ENCODE data around the gene IGSF9. TPM values are rescaled to one million over a fixed set of nuclear protein-coding genes. Genes with fewer than 3 reads are reported as not detected.

Gene IGSF9
- total RNA-seq, result under 1 TPM in 2 of 4 donors, not detected in 2; 0.17 to 0.23 TPM

DNA sequence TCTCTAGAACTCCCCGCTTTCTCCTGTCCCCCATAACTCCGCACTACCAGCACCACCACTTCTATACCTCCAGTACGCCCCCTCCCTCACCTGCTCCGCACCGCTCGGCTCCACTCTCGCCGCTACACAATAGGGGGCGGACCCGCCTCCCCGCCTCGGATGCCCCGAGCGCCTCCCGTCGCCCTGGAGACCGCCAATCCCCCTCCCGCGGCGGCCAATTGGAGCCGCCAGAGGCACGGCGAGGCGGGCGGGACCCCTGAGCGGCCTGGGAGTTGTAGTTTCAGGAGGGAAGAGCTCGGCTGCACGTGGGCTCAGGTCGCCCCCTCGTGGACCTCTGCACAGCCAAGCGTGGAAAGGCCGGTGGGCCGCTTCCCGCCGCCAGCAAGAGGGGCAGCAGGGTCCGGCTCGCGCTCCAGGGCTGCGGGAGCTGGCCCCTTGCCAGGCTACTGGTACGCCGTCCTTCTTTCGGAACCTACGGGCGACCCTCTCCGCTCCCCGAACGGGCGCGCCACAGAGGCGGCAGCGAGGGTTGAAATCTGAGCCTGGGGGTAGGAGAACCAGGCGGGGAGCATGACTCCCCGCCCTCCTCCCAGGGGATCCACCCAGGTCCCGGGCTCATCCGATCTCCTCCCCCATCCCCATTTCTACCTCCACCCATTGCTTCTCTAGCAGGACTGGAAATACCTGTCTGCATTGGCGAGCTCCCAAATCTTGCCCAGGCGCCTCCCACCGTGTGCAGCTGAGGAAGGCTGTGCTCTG is at the start of gene IGSF9:
TSS of gene IGSF9 (minus strand) at position 131 of the 759 bp plus-strand sequence. CDS start 2,159 bp downstream, outside the sequence.
- Histone ChIP-seq H3K27me3 (peaks cover 0 to 40% (median 0%) of the 10 kb centered on the region in 4 donors), H3K27ac (replicated peaks in 1 of 4) (no peak within 1 kb of the TSS), H3K36me3 (no peaks in the 10 kb centered on the region), H3K4me1 (peaks cover 15 to 22% (median 15%) of the 10 kb centered on the region in 4 donors), H3K9me3 (no peaks in the 10 kb centered on the region), H3K4me3 (peak within 1 kb of the TSS; percentile 48 to 58 (median 54))
- intact Hi-C loops (cut with DNase I), result no loop called here
- DNase-seq (ENCODE audit: extremely low spot score), result no peak
- under 1% methylated on average over 23 of the region's 58 CpGs for WGBS
- peak in 1 of 2 donors; percentile 37 for TF ChIP-seq POLR2AphosphoS5 (IDR thresholded peaks at IDR 0.05)
- no peak for TF ChIP-seq EP300 (IDR thresholded peaks at IDR 0.05)
- TF ChIP-seq, protein P1, sequence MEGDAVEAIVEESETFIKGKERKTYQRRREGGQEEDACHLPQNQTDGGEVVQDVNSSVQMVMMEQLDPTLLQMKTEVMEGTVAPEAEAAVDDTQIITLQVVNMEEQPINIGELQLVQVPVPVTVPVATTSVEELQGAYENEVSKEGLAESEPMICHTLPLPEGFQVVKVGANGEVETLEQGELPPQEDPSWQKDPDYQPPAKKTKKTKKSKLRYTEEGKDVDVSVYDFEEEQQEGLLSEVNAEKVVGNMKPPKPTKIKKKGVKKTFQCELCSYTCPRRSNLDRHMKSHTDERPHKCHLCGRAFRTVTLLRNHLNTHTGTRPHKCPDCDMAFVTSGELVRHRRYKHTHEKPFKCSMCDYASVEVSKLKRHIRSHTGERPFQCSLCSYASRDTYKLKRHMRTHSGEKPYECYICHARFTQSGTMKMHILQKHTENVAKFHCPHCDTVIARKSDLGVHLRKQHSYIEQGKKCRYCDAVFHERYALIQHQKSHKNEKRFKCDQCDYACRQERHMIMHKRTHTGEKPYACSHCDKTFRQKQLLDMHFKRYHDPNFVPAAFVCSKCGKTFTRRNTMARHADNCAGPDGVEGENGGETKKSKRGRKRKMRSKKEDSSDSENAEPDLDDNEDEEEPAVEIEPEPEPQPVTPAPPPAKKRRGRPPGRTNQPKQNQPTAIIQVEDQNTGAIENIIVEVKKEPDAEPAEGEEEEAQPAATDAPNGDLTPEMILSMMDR (IDR thresholded peaks at IDR 0.05), result peak; percentile 51 to 62 (median 55)

DNA sequence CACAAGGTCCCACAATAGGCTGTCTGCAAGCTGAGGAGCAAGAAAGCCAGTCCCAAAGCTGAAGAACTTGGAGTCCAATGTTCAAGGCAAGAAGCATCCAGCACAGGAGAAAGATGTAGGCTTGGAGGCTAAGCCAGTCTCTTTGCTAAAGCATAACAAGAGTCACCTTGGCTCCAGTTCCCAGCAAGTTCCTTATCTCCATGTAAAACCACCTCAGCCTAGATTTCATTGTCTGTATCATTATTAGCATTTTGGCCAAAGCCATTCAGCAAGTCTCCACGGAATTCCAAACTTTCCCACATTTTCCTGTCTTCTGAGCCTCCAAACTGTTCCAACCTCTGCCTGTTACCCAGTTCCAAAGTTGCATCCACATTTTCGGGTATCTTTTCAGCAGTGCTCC is 49.5 kb upstream of the IGSF9 start:
- intact Hi-C loops (cut with DNase I), result no loop called here
- Histone ChIP-seq H3K27ac (replicated peaks in 1 of 4) (no peak overlapping the region), H3K9me3 (no peaks in the 10 kb centered on the region), H3K36me3 (no peaks in the 10 kb centered on the region), H3K4me1 (no peaks in the 10 kb centered on the region), H3K4me3 (no peak overlapping the region), H3K27me3 (peaks cover 0 to 4% (median 2%) of the 10 kb centered on the region in 4 donors)
- TF ChIP-seq POLR2A (IDR thresholded peaks at IDR 0.05; ENCODE audit: low read depth) (no peak), EP300 (IDR thresholded peaks at IDR 0.05) (no peak), POLR2AphosphoS5 (IDR thresholded peaks at IDR 0.05) (no peak)
- TF ChIP-seq, protein P1 (IDR thresholded peaks at IDR 0.05), result no peak
- WGBS, result 87% methylated on average over 2 of the region's 2 CpGs
- peak; percentile 62 for DNase-seq (ENCODE audit: extremely low spot score)

DNA sequence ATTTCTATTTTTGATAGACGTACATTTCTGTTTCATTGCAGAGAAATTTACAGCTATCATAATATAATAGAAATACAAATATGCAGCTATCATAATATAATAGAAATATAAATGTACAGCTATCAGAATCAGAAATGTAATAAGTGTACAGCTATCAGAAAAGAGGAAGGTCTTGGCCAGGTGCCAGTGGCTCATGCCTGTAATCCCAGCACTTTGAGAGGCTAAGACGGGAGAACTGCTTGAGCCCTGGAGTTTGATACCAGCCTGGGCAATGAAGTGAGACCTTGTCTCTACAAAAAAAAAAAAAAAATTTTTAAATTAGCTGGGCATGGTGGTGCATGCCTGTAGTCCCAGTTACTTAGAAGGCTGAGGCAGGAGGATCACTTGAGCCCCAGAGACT is 48.5 kb upstream of the IGSF9 start:
- WGBS, result 85% methylated on average over 2 of the region's 2 CpGs
- H3K4me1 ChIP-seq, result no peaks in the 10 kb centered on the region
- no peaks in the 10 kb centered on the region for H3K36me3 ChIP-seq
- TF ChIP-seq POLR2A (IDR thresholded peaks at IDR 0.05; ENCODE audit: low read depth), result no peak
- no peak for TF ChIP-seq POLR2AphosphoS5 (IDR thresholded peaks at IDR 0.05)
- TF ChIP-seq EP300 (IDR thresholded peaks at IDR 0.05), result no peak
- TF ChIP-seq, protein P1 (IDR thresholded peaks at IDR 0.05), result no peak
- intact Hi-C loops (cut with DNase I), result no loop called here
- no peak for DNase-seq (ENCODE audit: extremely low spot score)
- peaks cover 0 to 4% (median 2%) of the 10 kb centered on the region in 4 donors for H3K27me3 ChIP-seq
- no peaks in the 10 kb centered on the region for H3K9me3 ChIP-seq
- no peak overlapping the region for H3K27ac ChIP-seq (replicated peaks in 1 of 4)
- H3K4me3 ChIP-seq, result no peak overlapping the region

DNA sequence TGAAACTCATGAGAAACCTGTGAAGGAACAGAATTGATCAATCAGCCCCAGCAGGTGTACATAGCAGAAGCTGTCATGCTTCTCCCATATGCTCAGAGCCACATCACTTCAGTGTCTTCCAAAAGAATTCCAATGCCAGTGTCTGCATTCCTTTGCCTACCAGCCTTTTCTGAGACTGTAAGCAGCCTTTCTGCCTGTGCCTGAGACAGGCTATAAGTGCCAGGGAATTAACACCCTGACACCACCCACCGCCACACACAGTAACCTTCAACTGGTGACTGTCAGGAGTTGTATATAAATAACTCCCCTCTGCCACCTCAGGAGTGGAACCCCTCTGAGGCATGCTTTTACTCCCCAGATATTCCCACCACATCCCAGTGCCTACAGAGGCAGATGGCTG is 46.7 kb upstream of the IGSF9 start:
- peak; percentile 45 for DNase-seq (ENCODE audit: extremely low spot score)
- Histone ChIP-seq H3K36me3 (no peaks in the 10 kb centered on the region), H3K4me1 (no peaks in the 10 kb centered on the region), H3K4me3 (no peak overlapping the region), H3K9me3 (no peaks in the 10 kb centered on the region), H3K27ac (replicated peaks in 1 of 4) (no peak overlapping the region), H3K27me3 (peaks cover 0 to 10% (median 2%) of the 10 kb centered on the region in 4 donors)
- WGBS, result 54% methylated on average over 1 of the region's 1 CpG
- intact Hi-C loops (cut with DNase I), result no loop called here
- TF ChIP-seq POLR2A (IDR thresholded peaks at IDR 0.05; ENCODE audit: low read depth) (no peak), EP300 (IDR thresholded peaks at IDR 0.05) (no peak), POLR2AphosphoS5 (IDR thresholded peaks at IDR 0.05) (no peak)
- TF ChIP-seq, protein P1 (IDR thresholded peaks at IDR 0.05), result no peak
